ENCODE results near the gene RAB20.

GRCh38 chr13:110572778-110573118 is 11.2 kb upstream of the RAB20 start:
- TF ChIP-seq CTCF (IDR thresholded peaks at IDR 0.05): no peak
- TF ChIP-seq POLR2A (IDR thresholded peaks at IDR 0.05): no peak
